ENCODE measurements around the gene AP1M2. TPM values are rescaled to one million over a fixed set of nuclear protein-coding genes. Genes with fewer than 3 reads are reported as not detected.
"Not testable (repeated sequence)": the region's sequence is repeated elsewhere in the genome, so short reads cannot be mapped to it uniquely, and the experiment has no call there.

Gene AP1M2
- total RNA-seq, 1 experiment from 2014 or later, result 2.7 TPM

GRCh38 chr19:10601999-10602329, 14.9 kb upstream of the AP1M2 start:
- no peak for DNase-seq (ENCODE audit: low read depth)

- DNase-seq (ENCODE audit: low read depth), result no peak
Observed at GRCh38 chr19:10600149-10600548, 13.0 kb upstream of the AP1M2 start.

GRCh38 chr19:10593820-10594637, 6.9 kb upstream of the AP1M2 start:
- no peak for DNase-seq (ENCODE audit: low read depth)

- DNase-seq (ENCODE audit: low read depth), result no peak
Observed at GRCh38 chr19:10593148-10593547, 6.0 kb upstream of the AP1M2 start.

GRCh38 chr19:10587839-10588150, 683 bp upstream of the AP1M2 start:
- DNase-seq (ENCODE audit: low read depth), result no peak

- DNase-seq (ENCODE audit: low read depth), result no peak
Observed at GRCh38 chr19:10586396-10586795, 716 bp downstream of the AP1M2 start.

GRCh38 chr19:10583036-10583776, 3.9 kb downstream of the AP1M2 start:
- no peak for DNase-seq (ENCODE audit: low read depth)

- DNase-seq (ENCODE audit: low read depth), result no peak
Observed at GRCh38 chr19:10582091-10582490, 5.0 kb downstream of the AP1M2 start.

GRCh38 chr19:10580979-10581631, 6.0 kb downstream of the AP1M2 start:
- peak; percentile 88 for DNase-seq (ENCODE audit: low read depth)

GRCh38 chr19:10577951-10578350, 9.2 kb downstream of the AP1M2 start:
- DNase-seq (ENCODE audit: low read depth), result no peak

- no peak for DNase-seq (ENCODE audit: low read depth)
Observed at GRCh38 chr19:10575011-10575716, 11.9 kb downstream of the AP1M2 start.

GRCh38 chr19:10574462-10574861, 12.7 kb downstream of the AP1M2 start:
- no peak for DNase-seq (ENCODE audit: low read depth)

GRCh38 chr19:10573793-10574192, 13.3 kb downstream of the AP1M2 start:
- DNase-seq (ENCODE audit: low read depth), result not testable (repeated sequence)

- peak; percentile 100 for DNase-seq (ENCODE audit: low read depth)
Observed at GRCh38 chr19:10568826-10569651, 18.1 kb downstream of the AP1M2 start, which contains the start of gene CDKN2D. CDKN2D (minus strand) TSS chr19:10568979; CDS start chr19:10568653, 326 bp downstream.

- peak; percentile 64 for DNase-seq (ENCODE audit: low read depth)
Observed at GRCh38 chr19:10568062-10568825, 18.9 kb downstream of the AP1M2 start.

- DNase-seq (ENCODE audit: low read depth), result no peak
Observed at GRCh38 chr19:10567656-10568055, 19.5 kb downstream of the AP1M2 start.

- DNase-seq (ENCODE audit: low read depth), result no peak
Observed at GRCh38 chr19:10566658-10567410, 20.3 kb downstream of the AP1M2 start.

GRCh38 chr19:10566408-10566657, 20.8 kb downstream of the AP1M2 start:
- DNase-seq (ENCODE audit: low read depth), result no peak

- peak; percentile 99 for DNase-seq (ENCODE audit: low read depth)
Observed at GRCh38 chr19:10565567-10566407, 21.3 kb downstream of the AP1M2 start, which contains the start of gene KRI1. KRI1 (minus strand) TSS chr19:10566010; CDS start chr19:10565999, 11 bp downstream.

Data from Daoy (cell line).